Stimulated activated CD8-positive, alpha-beta memory T cell treated with anti-CD3 and anti-CD28 coated beads, Interleukin-15, amount 100 ng/mL, for 48 hours (primary cell): ENCODE data around the gene AGAP1.

ENCODE experiments used
- DNase-seq, 2 donors: peaks; one replicate each; pipeline ENCODE4 v3.0.0-alpha.2; 2020; ENCODE audit warnings: low read depth in 2 of 2

AGAP1 gene

GRCh38 chr2:235508371-235509160 lies 14.7 kb downstream of the AGAP1 start:
- no peak for DNase-seq

GRCh38 chr2:235510318-235510717 lies 16.5 kb downstream of the AGAP1 start:
- DNase-seq: no peak

GRCh38 chr2:235511187-235511661 lies 17.4 kb downstream of the AGAP1 start:
- no peak for DNase-seq

- DNase-seq: no peak
Observed at GRCh38 chr2:235511751-235512698, 18.2 kb downstream of the AGAP1 start.

GRCh38 chr2:235512699-235513053 lies 18.8 kb downstream of the AGAP1 start:
- no peak for DNase-seq

- no peak for DNase-seq
Observed at GRCh38 chr2:235513984-235514626, 20.3 kb downstream of the AGAP1 start.

GRCh38 chr2:235514627-235515363 lies 21.0 kb downstream of the AGAP1 start:
- no peak for DNase-seq

GRCh38 chr2:235515364-235515742 lies 21.5 kb downstream of the AGAP1 start:
- no peak for DNase-seq

- DNase-seq: no peak
Observed at GRCh38 chr2:235515821-235516220, 22.0 kb downstream of the AGAP1 start.

- DNase-seq: no peak
Observed at GRCh38 chr2:235516257-235516656, 22.4 kb downstream of the AGAP1 start.

- no peak for DNase-seq
Observed at GRCh38 chr2:235518322-235519090, 24.7 kb downstream of the AGAP1 start.

- no peak for DNase-seq
Observed at GRCh38 chr2:235520787-235521186, 26.9 kb downstream of the AGAP1 start.

- DNase-seq: no peak
Observed at GRCh38 chr2:235521844-235522243, 28.0 kb downstream of the AGAP1 start.

- DNase-seq: no peak
Observed at GRCh38 chr2:235523021-235523420, 29.2 kb downstream of the AGAP1 start.

- DNase-seq: no peak
Observed at GRCh38 chr2:235523486-235524150, 29.8 kb downstream of the AGAP1 start.

GRCh38 chr2:235526166-235526565 lies 32.3 kb downstream of the AGAP1 start:
- no peak for DNase-seq

GRCh38 chr2:235527806-235528469 lies 34.1 kb downstream of the AGAP1 start:
- DNase-seq: no peak

GRCh38 chr2:235529621-235530020 lies 35.8 kb downstream of the AGAP1 start:
- no peak for DNase-seq

GRCh38 chr2:235530735-235531134 lies 36.9 kb downstream of the AGAP1 start:
- DNase-seq: no peak

- no peak for DNase-seq
Observed at GRCh38 chr2:235532307-235532706, 38.5 kb downstream of the AGAP1 start.
